Stimulated activated CD4-positive, alpha-beta T cell treated with anti-CD3 and anti-CD28 coated beads, Interleukin-12 subunit alpha, Interleukin-12 subunit beta, amount 100 ng/mL, for 4 hours (primary cell): ENCODE results near the gene OSBPL8.

Experiments
- DNase-seq: peaks from one replicate; pipeline ENCODE4 v3.0.0-alpha.2; 2020

The OSBPL8 gene

GRCh38 chr12:76462668-76463224 is 96.8 kb downstream of the OSBPL8 start:
- DNase-seq, result no peak

- no peak for DNase-seq
Measured at GRCh38 chr12:76460807-76461206, 98.8 kb downstream of the OSBPL8 start.

- no peak for DNase-seq
Measured at GRCh38 chr12:76457818-76458217, 101.8 kb downstream of the OSBPL8 start.

- no peak for DNase-seq
Measured at GRCh38 chr12:76457010-76457409, 102.6 kb downstream of the OSBPL8 start.

- DNase-seq, result no peak
Measured at GRCh38 chr12:76455582-76456345, 103.8 kb downstream of the OSBPL8 start.

- no peak for DNase-seq
Measured at GRCh38 chr12:76451528-76451927, 108.0 kb downstream of the OSBPL8 start.

GRCh38 chr12:76450690-76451089 is 108.9 kb downstream of the OSBPL8 start:
- DNase-seq, result no peak

GRCh38 chr12:76449993-76450392 is 109.6 kb downstream of the OSBPL8 start:
- DNase-seq, result no peak

- DNase-seq, result no peak
Measured at GRCh38 chr12:76449583-76449982, 110.0 kb downstream of the OSBPL8 start.

- no peak for DNase-seq
Measured at GRCh38 chr12:76449016-76449415, 110.6 kb downstream of the OSBPL8 start.

GRCh38 chr12:76446090-76446489 is 113.5 kb downstream of the OSBPL8 start:
- DNase-seq, result no peak

GRCh38 chr12:76445462-76445861 is 114.1 kb downstream of the OSBPL8 start:
- no peak for DNase-seq

GRCh38 chr12:76444408-76444984 is 115.1 kb downstream of the OSBPL8 start:
- no peak for DNase-seq

GRCh38 chr12:76441016-76441415 is 118.6 kb downstream of the OSBPL8 start:
- DNase-seq, result no peak

GRCh38 chr12:76432733-76433132 is 126.8 kb downstream of the OSBPL8 start:
- no peak for DNase-seq

GRCh38 chr12:76428117-76428516 is 131.5 kb downstream of the OSBPL8 start:
- no peak for DNase-seq

- no peak for DNase-seq
Measured at GRCh38 chr12:76426160-76426559, 133.4 kb downstream of the OSBPL8 start.

GRCh38 chr12:76424941-76425340 is 134.6 kb downstream of the OSBPL8 start:
- no peak for DNase-seq

GRCh38 chr12:76422543-76423438 is 136.8 kb downstream of the OSBPL8 start:
- DNase-seq, result no peak

GRCh38 chr12:76422154-76422542 is 137.4 kb downstream of the OSBPL8 start:
- no peak for DNase-seq

- DNase-seq, result no peak
Measured at GRCh38 chr12:76421046-76421445, 138.5 kb downstream of the OSBPL8 start.

- no peak for DNase-seq
Measured at GRCh38 chr12:76420222-76420621, 139.3 kb downstream of the OSBPL8 start.

GRCh38 chr12:76417116-76417515 is 142.5 kb downstream of the OSBPL8 start:
- no peak for DNase-seq
